Sciatic nerve (tissue), 2 donors: ENCODE results near the gene ZNF525. TPM values are rescaled to one million over a fixed set of nuclear protein-coding genes. Genes with fewer than 3 reads are reported as not detected.
A peak's percentile ranks its signal among the peaks of the same experiment; 100 is the strongest.
"Not testable (repeated sequence)": the region's sequence is repeated elsewhere in the genome, so short reads cannot be mapped to it uniquely, and the experiment has no call there.

Experiments
- ATAC-seq: fragments of 200-7000 bp; cut with Tn5 transposase; one replicate; pipeline ENCODE4 v1.9.1; 2020; ENCODE audit warnings: mild to moderate bottlenecking, moderate library complexity
- DNase-seq: peaks from one replicate; pipeline ENCODE4 v3.0.0-alpha.2; 2020; ENCODE audit warnings: low spot score
- intact Hi-C: fragments of 100-400 bp; cut with DNase I; formaldehyde crosslinking; loops from one replicate; pipeline ENCODE4 v1.14.2; 2022
- total RNA-seq: library from RNA; stranded (reverse); fragmentation: NEBNext Ultra II Directional; extraction: Animal tissue kit (Norgen Biotek cat#: 25700); gene quantifications from one replicate; pipeline ENCODE4 v1.2.1, GENCODE V29; 2021
- donor health status: DM: no; HTN: no; CAD: no.
- donor health status: DM: no; HTN: no; CAD: no.

Gene ZNF525
- 16.1 TPM for total RNA-seq

- intact Hi-C loops: no loop called here
- DNase-seq (peak; percentile 93), ATAC-seq (peak; percentile 100)
These were observed at the start of gene ZNF525 for GRCh38 chr19:53365134-53365898. Gene ZNF525, plus strand, starts transcription at chr19:53365705. Its CDS starts 6,577 bp downstream, at chr19:53372282.

GRCh38 chr19:53328967-53329366, 36.5 kb upstream of the ZNF525 start:
- peak; percentile 79 for DNase-seq
- intact Hi-C loops: no loop called here
- no peak for ATAC-seq

GRCh38 chr19:53332484-53332883, 33.0 kb upstream of the ZNF525 start:
- intact Hi-C loops: no loop called here
- no peak for ATAC-seq
- no peak for DNase-seq

- intact Hi-C loops: no loop called here
- ATAC-seq (peak; percentile 55), DNase-seq (peak; percentile 61)
These were observed 32.4 kb upstream of the ZNF525 start for GRCh38 chr19:53333066-53333462.

GRCh38 chr19:53333463-53334449, 31.7 kb upstream of the ZNF525 start, which contains the start of gene ZNF845:
Gene ZNF845, plus strand, starts transcription at chr19:53333749. Its CDS starts 7,559 bp downstream, at chr19:53341308.
- ATAC-seq (peak; percentile 100), DNase-seq (peak; percentile 98)
- intact Hi-C loops: no loop called here

GRCh38 chr19:53344403-53344802, 21.1 kb upstream of the ZNF525 start:
- ATAC-seq, intact Hi-C loops, DNase-seq: not testable (repeated sequence)

- DNase-seq (no peak), ATAC-seq (no peak)
- intact Hi-C loops: no loop called here
These were observed 9.8 kb upstream of the ZNF525 start for GRCh38 chr19:53355739-53356138.

GRCh38 chr19:53357821-53358581, 7.5 kb upstream of the ZNF525 start:
- no peak for DNase-seq
- ATAC-seq: no peak
- intact Hi-C loops: no loop called here

GRCh38 chr19:53360056-53360455, 5.4 kb upstream of the ZNF525 start:
- DNase-seq, ATAC-seq, intact Hi-C loops: not testable (repeated sequence)

- DNase-seq (peak; percentile 60), ATAC-seq (peak; percentile 47)
- intact Hi-C loops: no loop called here
These were observed 491 bp downstream of the ZNF525 start for GRCh38 chr19:53365899-53366493.

- DNase-seq: no peak
- no peak for ATAC-seq
- intact Hi-C loops: no loop called here
These were observed 6.7 kb downstream of the ZNF525 start for GRCh38 chr19:53372196-53372595.

GRCh38 chr19:53374288-53374687, 8.8 kb downstream of the ZNF525 start:
- intact Hi-C loops: no loop called here
- ATAC-seq: no peak
- DNase-seq: no peak

GRCh38 chr19:53374743-53375142, 9.2 kb downstream of the ZNF525 start:
- intact Hi-C loops: no loop called here
- DNase-seq: no peak
- no peak for ATAC-seq

GRCh38 chr19:53381376-53381775, 15.9 kb downstream of the ZNF525 start:
- ATAC-seq: no peak
- no peak for DNase-seq
- intact Hi-C loops: no loop called here

GRCh38 chr19:53388168-53388567, 22.7 kb downstream of the ZNF525 start:
- intact Hi-C loops: no loop called here
- ATAC-seq: no peak
- no peak for DNase-seq

GRCh38 chr19:53388904-53389303, 23.4 kb downstream of the ZNF525 start:
- ATAC-seq (no peak), DNase-seq (no peak)
- intact Hi-C loops: no loop called here

GRCh38 chr19:53389571-53389970, 24.1 kb downstream of the ZNF525 start:
- ATAC-seq (no peak), DNase-seq (no peak)
- intact Hi-C loops: no loop called here

- no peak for ATAC-seq
- intact Hi-C loops: no loop called here
- no peak for DNase-seq
These were observed 24.5 kb downstream of the ZNF525 start for GRCh38 chr19:53389978-53390377.

GRCh38 chr19:53394522-53394973, 29.0 kb downstream of the ZNF525 start:
- intact Hi-C loops: no loop called here
- DNase-seq (peak; percentile 72), ATAC-seq (peak; percentile 66)
